Measurements from ENCODE around the gene AREG.

The AREG gene

GRCh38 chr4:74433541-74434172, 11.3 kb upstream of the AREG start:
- no peak for DNase-seq

- no peak for DNase-seq
Measured at GRCh38 chr4:74435296-74435695, 9.6 kb upstream of the AREG start.

GRCh38 chr4:74437866-74438265, 7.1 kb upstream of the AREG start:
- DNase-seq: no peak

GRCh38 chr4:74438661-74439060, 6.3 kb upstream of the AREG start:
- DNase-seq: no peak

GRCh38 chr4:74439952-74440351, 5.0 kb upstream of the AREG start:
- no peak for DNase-seq

- no peak for DNase-seq
Measured at GRCh38 chr4:74440356-74440755, 4.6 kb upstream of the AREG start.

- no peak for DNase-seq
Measured at GRCh38 chr4:74441744-74442143, 3.2 kb upstream of the AREG start.

- no peak for DNase-seq
Measured at GRCh38 chr4:74446193-74446868, 1.4 kb downstream of the AREG start.

GRCh38 chr4:74446896-74447295, 2.0 kb downstream of the AREG start:
- DNase-seq: no peak

- no peak for DNase-seq
Measured at GRCh38 chr4:74447636-74448233, 2.8 kb downstream of the AREG start.

GRCh38 chr4:74449571-74450297, 4.8 kb downstream of the AREG start:
- DNase-seq: no peak

GRCh38 chr4:74450298-74450683, 5.4 kb downstream of the AREG start:
- no peak for DNase-seq

- DNase-seq: no peak
Measured at GRCh38 chr4:74451214-74451661, 6.3 kb downstream of the AREG start.

GRCh38 chr4:74453037-74453635, 8.2 kb downstream of the AREG start:
- no peak for DNase-seq

- DNase-seq: no peak
Measured at GRCh38 chr4:74453829-74454742, 9.2 kb downstream of the AREG start.

GRCh38 chr4:74455361-74456055, 10.6 kb downstream of the AREG start:
- no peak for DNase-seq

- DNase-seq: no peak
Measured at GRCh38 chr4:74456056-74456744, 11.3 kb downstream of the AREG start.

- no peak for DNase-seq
Measured at GRCh38 chr4:74456849-74457395, 12.0 kb downstream of the AREG start.

- no peak for DNase-seq
Measured at GRCh38 chr4:74460833-74461232, 15.9 kb downstream of the AREG start.

GRCh38 chr4:74463123-74463522, 18.2 kb downstream of the AREG start:
- no peak for DNase-seq

- no peak for DNase-seq
Measured at GRCh38 chr4:74464291-74464690, 19.4 kb downstream of the AREG start.

Measured in NK-92 treated with Interleukin-12 subunit alpha and Interleukin-12 subunit beta, amount 100 ng/mL, for 24 hours (cell line).